ENCODE results near the gene PRRC2A. TPM values are rescaled to one million over a fixed set of nuclear protein-coding genes. Genes with fewer than 3 reads are reported as not detected.

Gene PRRC2A
- total RNA-seq, 1 donor from 2014 or later, result 235 TPM

DNA sequence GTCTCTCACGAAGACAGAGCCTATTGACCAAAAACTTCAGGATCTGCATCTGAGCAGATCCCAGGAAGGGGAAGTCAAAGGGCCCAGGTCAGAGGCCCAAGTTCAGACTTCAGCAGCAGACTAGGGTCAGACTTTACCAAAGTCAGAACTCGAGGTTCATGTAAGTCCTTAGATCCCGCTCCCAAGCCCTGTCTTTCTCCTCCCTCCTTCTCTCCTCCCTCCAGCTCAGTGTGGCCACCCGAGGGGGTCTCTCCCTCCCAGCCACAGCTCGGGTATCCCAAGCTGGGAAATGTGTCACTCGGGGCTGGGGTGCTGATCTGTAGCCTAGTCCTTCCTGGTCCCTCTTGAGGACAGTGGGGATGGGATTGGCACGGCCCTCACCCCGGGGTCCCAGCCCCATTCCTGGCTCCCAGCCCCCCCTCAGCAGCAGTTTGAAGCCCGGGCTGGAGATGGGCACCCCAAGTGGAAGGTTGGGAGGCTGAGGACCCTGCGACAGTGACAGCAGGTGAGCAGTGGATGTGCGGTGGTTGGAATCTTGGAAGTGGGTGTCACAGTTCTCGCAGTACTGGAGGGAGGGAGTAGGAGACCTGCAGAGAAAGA lies 41.7 kb downstream of the PRRC2A start:
- TF ChIP-seq, protein P1, sequence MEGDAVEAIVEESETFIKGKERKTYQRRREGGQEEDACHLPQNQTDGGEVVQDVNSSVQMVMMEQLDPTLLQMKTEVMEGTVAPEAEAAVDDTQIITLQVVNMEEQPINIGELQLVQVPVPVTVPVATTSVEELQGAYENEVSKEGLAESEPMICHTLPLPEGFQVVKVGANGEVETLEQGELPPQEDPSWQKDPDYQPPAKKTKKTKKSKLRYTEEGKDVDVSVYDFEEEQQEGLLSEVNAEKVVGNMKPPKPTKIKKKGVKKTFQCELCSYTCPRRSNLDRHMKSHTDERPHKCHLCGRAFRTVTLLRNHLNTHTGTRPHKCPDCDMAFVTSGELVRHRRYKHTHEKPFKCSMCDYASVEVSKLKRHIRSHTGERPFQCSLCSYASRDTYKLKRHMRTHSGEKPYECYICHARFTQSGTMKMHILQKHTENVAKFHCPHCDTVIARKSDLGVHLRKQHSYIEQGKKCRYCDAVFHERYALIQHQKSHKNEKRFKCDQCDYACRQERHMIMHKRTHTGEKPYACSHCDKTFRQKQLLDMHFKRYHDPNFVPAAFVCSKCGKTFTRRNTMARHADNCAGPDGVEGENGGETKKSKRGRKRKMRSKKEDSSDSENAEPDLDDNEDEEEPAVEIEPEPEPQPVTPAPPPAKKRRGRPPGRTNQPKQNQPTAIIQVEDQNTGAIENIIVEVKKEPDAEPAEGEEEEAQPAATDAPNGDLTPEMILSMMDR (conservative IDR thresholded peaks at IDR 0.05), result no peak
- DNase-seq (ENCODE audit: extremely low spot score, unreplicated experiment), result no peak
- Mint-ChIP-seq H3K27me3 (no peaks in the 10 kb centered on the region), H3K4me1 (ENCODE audit: unreplicated experiment) (peaks cover 59% of the 10 kb centered on the region), H3K4me3 (peak overlapping the region; percentile 47), H3K27ac (no peak overlapping the region), H3K9me3 (no peaks in the 10 kb centered on the region), H3K36me3 (peaks cover 20% of the 10 kb centered on the region)

- peak overlapping the region; percentile 99 for H3K4me3 Mint-ChIP-seq
- H3K27ac Mint-ChIP-seq, result peak overlapping the region; percentile 99
- H3K36me3 Mint-ChIP-seq, result peaks cover 18% of the 10 kb centered on the region
- TF ChIP-seq, protein P1 (conservative IDR thresholded peaks at IDR 0.05), result no peak
- no peaks in the 10 kb centered on the region for H3K9me3 Mint-ChIP-seq
- DNase-seq (ENCODE audit: extremely low spot score, unreplicated experiment), result no peak
- H3K4me1 Mint-ChIP-seq (ENCODE audit: unreplicated experiment), result peaks cover 58% of the 10 kb centered on the region
- H3K27me3 Mint-ChIP-seq, result no peaks in the 10 kb centered on the region
Measured at GRCh38 chr6:31663126-31663960, 42.8 kb downstream of the PRRC2A start.

GRCh38 chr6:31663961-31664789 lies 43.7 kb downstream of the PRRC2A start:
- Mint-ChIP-seq H3K36me3 (peaks cover 18% of the 10 kb centered on the region), H3K4me3 (peak overlapping the region; percentile 99), H3K4me1 (ENCODE audit: unreplicated experiment) (peaks cover 55% of the 10 kb centered on the region), H3K9me3 (no peaks in the 10 kb centered on the region), H3K27me3 (no peaks in the 10 kb centered on the region), H3K27ac (peak overlapping the region; percentile 99)
- no peak for DNase-seq (ENCODE audit: extremely low spot score, unreplicated experiment)
- TF ChIP-seq, protein P1 (conservative IDR thresholded peaks at IDR 0.05), result no peak

DNA sequence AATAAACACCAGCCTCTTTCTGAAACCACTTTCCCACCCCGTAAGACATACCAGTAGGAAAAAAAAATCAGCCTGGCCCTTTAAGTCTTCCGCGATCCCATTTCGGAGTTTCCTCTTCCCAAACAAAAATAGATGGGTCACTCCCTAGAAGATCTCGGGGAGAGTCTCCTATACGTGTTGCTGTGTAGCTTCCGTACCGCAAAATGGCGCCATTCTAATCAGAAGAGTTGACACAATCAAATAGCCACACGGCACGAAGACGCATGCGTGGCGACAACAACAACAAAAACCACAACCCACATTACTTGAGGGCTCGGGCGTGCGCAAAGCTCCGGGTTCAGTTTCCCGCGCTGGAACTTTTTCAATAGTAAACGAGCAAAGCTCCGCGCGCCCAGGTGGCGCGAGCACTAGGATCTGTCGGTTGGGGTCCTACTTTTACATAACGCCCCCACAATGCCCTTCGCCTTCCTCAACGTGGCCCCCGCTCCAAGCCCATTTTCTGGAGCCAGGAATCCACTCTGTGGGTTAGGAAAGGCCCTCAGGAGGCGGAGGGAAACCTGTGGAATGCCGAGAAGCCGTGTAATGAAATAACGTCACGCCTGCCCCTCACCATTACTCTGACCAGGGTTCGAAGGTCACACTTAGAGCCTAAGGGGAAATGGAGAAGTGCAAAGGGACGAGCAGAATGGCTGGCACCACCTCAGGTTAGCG lies 44.4 kb downstream of the PRRC2A start, which contains the start of gene GPANK1:
Gene GPANK1 (minus strand): TSS at position 208 of the 711 bp plus-strand sequence. CDS start 519 bp downstream, outside the sequence.
- DNase-seq (ENCODE audit: extremely low spot score, unreplicated experiment), result no peak
- H3K4me1 Mint-ChIP-seq (ENCODE audit: unreplicated experiment), result peaks cover 49% of the 10 kb centered on the region
- H3K36me3 Mint-ChIP-seq, result peaks cover 18% of the 10 kb centered on the region
- H3K27me3 Mint-ChIP-seq, result no peaks in the 10 kb centered on the region
- H3K4me3 Mint-ChIP-seq, result peak within 1 kb of the TSS; percentile 99
- peak within 1 kb of the TSS; percentile 99 for H3K27ac Mint-ChIP-seq
- no peaks in the 10 kb centered on the region for H3K9me3 Mint-ChIP-seq
- TF ChIP-seq, protein P1 (conservative IDR thresholded peaks at IDR 0.05), result no peak

Data from type B pancreatic cell (in vitro differentiated cells).